Large intestine (tissue), 3 donors: Measurements from ENCODE around the gene ARVCF. TPM values are rescaled to one million over a fixed set of nuclear protein-coding genes. Genes with fewer than 3 reads are reported as not detected.

Experiments used
- DNase-seq, 2 donors: peaks; one replicate each; pipeline versions ENCODE4 v3.0.0 to v3.0.0-alpha.2; 2013
- H3K27ac ChIP-seq: one replicate; pipeline ENCODE4 v1.5.1; 2013; ENCODE audit warnings: low read length
- H3K27me3 ChIP-seq: 2 replicates; pipeline ENCODE4 v1.6.1; 2013; ENCODE audit warnings: low read length; ENCODE audit not compliant: control insufficient read depth, insufficient read depth
- H3K36me3 ChIP-seq: 2 replicates; pipeline ENCODE4 v1.6.1; 2013; ENCODE audit warnings: low read length; ENCODE audit not compliant: control insufficient read depth, insufficient read depth
- H3K4me1 ChIP-seq: one replicate; pipeline ENCODE4 v1.6.1; 2013; ENCODE audit warnings: low read length; ENCODE audit not compliant: control insufficient read depth, insufficient read depth
- H3K4me3 ChIP-seq: one replicate; pipeline ENCODE4 v1.5.1; 2013; ENCODE audit warnings: low read length
- H3K9me3 ChIP-seq: one replicate; pipeline ENCODE4 v1.6.1; 2013; ENCODE audit warnings: mild to moderate bottlenecking, low read depth, low read length, moderate library complexity; ENCODE audit not compliant: control insufficient read depth
- WGBS: methylation state at CpG from one replicate; pipeline ENCODE4 v1.1.5; 2013; ENCODE audit warnings: low lambda C conversion rate; ENCODE audit not compliant: insufficient coverage; 5-methylcytosine and 5-hydroxymethylcytosine counted together
- polyA plus RNA-seq: library from polyadenylated mRNA; unstranded; fragments of 120-200 nt; gene quantifications from one replicate; pipeline ENCODE4 v1.2.1, GENCODE V29; 2013

Gene ARVCF
- polyA plus RNA-seq, 1 donor, result 21.8 TPM

- Histone ChIP-seq H3K4me3 (no peak overlapping the region), H3K9me3 (no peaks in the 10 kb centered on the region), H3K4me1 (no peaks in the 10 kb centered on the region), H3K27me3 (no peaks in the 10 kb centered on the region), H3K36me3 (peaks cover 4% of the 10 kb centered on the region), H3K27ac (no peak overlapping the region)
- no CpG with 5 or more reads among the region's 12 CpGs for WGBS
- no peak for DNase-seq
Observed at GRCh38 chr22:19923914-19924513, 92.6 kb downstream of the ARVCF start.

- no peak for DNase-seq
- H3K4me1 ChIP-seq, result no peaks in the 10 kb centered on the region
- H3K9me3 ChIP-seq, result no peaks in the 10 kb centered on the region
- H3K4me3 ChIP-seq, result no peak overlapping the region
- no peak overlapping the region for H3K27ac ChIP-seq
- no peaks in the 10 kb centered on the region for H3K27me3 ChIP-seq
- peaks cover 26% of the 10 kb centered on the region for H3K36me3 ChIP-seq
- no CpG with 5 or more reads among the region's 3 CpGs for WGBS
Observed at GRCh38 chr22:19921544-19922081, 95.0 kb downstream of the ARVCF start.

Other genes starting within 250 kb of the ARVCF start
- 4.4 TPM for gene GNB1L, start 161.9 kb downstream of the ARVCF start, polyA plus RNA-seq
- gene RTL10, start 161.9 kb downstream of the ARVCF start, polyA plus RNA-seq, result 19.5 TPM
- 182 TPM for gene COMT, start 75.1 kb downstream of the ARVCF start, polyA plus RNA-seq
- gene TXNRD2, start 75.0 kb downstream of the ARVCF start, polyA plus RNA-seq, result 22.5 TPM
- gene TANGO2, start 4.3 kb upstream of the ARVCF start, polyA plus RNA-seq, result 16.5 TPM
- gene DGCR8, start 63.4 kb upstream of the ARVCF start, polyA plus RNA-seq, result 36.5 TPM
- 136 TPM for gene RANBP1, start 99.3 kb upstream of the ARVCF start, polyA plus RNA-seq
- 51.3 TPM for gene TRMT2A, start 100.4 kb upstream of the ARVCF start, polyA plus RNA-seq
- gene ZDHHC8, start 115.0 kb upstream of the ARVCF start, polyA plus RNA-seq, result 34.1 TPM
- 2.7 TPM for gene CCDC188, start 134.2 kb upstream of the ARVCF start, polyA plus RNA-seq